ENCODE measurements around the gene SLC34A2.
A peak's percentile ranks its signal among the peaks of the same experiment; 100 is the strongest.

DNA sequence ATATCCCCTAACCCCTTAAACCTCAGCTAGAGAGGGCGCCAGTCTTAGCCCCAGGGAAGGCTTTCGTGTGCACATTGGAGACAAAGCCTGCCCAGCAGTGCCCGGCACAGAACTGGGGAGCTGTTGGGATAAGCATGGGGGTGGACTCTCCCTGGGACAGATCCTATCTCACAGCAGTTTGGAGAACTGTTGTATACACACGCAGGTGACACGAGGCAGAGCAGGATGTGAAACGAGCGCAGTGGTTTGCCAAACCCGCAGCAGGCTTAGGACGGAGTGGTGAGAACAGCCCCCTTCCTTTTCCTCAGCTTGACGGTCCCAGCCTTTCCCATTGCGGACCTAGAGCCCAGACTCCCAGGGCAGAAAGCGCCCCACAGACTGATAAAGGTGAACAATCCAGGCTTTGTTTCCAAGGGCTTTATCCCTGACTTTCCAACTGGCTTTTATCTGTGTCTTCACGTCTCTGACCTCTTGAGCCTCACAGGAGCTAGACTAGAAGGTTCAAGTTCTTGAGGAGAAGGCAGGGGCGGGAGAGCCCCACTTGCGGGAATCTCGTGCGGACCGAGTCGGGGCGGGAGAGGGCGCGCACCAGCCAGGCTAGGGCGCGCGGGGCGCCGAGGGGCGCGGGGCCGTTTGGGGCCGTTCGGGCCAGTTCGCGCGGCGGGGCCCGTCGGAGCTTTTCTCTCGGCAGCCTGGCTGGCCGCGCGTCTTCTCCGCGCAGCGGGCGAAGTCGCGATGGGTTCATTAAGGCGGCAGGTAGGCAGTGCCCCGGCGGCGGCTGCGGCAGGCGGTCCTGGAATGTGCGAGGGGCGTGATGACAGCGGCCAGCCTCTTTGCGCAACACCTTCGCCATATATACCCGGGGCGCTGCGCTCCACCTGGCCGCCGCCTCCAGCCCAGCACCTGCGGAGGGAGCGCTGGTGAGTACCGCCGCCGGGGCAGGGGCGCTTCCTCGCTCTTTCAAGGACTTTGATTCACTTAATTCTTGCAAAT is at the start of gene SLC34A2:
- TF ChIP-seq, protein P1, sequence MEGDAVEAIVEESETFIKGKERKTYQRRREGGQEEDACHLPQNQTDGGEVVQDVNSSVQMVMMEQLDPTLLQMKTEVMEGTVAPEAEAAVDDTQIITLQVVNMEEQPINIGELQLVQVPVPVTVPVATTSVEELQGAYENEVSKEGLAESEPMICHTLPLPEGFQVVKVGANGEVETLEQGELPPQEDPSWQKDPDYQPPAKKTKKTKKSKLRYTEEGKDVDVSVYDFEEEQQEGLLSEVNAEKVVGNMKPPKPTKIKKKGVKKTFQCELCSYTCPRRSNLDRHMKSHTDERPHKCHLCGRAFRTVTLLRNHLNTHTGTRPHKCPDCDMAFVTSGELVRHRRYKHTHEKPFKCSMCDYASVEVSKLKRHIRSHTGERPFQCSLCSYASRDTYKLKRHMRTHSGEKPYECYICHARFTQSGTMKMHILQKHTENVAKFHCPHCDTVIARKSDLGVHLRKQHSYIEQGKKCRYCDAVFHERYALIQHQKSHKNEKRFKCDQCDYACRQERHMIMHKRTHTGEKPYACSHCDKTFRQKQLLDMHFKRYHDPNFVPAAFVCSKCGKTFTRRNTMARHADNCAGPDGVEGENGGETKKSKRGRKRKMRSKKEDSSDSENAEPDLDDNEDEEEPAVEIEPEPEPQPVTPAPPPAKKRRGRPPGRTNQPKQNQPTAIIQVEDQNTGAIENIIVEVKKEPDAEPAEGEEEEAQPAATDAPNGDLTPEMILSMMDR (IDR thresholded peaks at IDR 0.05), result peak in 2 of 6 experiments; percentile 26 to 54
- TF ChIP-seq EP300 (IDR thresholded peaks at IDR 0.05) (peak in 1 of 4 donors; percentile 51), POLR2AphosphoS5 (IDR thresholded peaks at IDR 0.05) (peak; percentile 77 to 92)

Measured in upper lobe of left lung (tissue), 4 donors.